H1 (cell line): ENCODE results near the gene TBCE. TPM values are rescaled to one million over a fixed set of nuclear protein-coding genes. Genes with fewer than 3 reads are reported as not detected.

Experiments
- CTCF ChIA-PET: fragments of 300-600 bp; sonication (Branson Sonifier 250); formaldehyde crosslinking; loops from one replicate; lab custom pipeline; 2021; ENCODE audit not compliant: partially characterized antibody; lab: Charles Lee
- POLR2A ChIA-PET: fragments of 300-600 bp; sonication (Branson Sonifier 250); formaldehyde crosslinking; loops from one replicate; lab custom pipeline; 2021; ENCODE audit warnings: inconsistent platforms; ENCODE audit not compliant: partially characterized antibody; lab: Charles Lee
- DNase-seq, 2 experiments: peaks; one replicate each; pipeline versions ENCODE4 v3.0.0 to v3.0.0-alpha.2; 2010 to 2022; ENCODE audit warnings: low spot score in 2 of 2, low read depth in 1 of 2, mixed read lengths in 1 of 2
- FAIRE-seq: peaks from 2 replicates; lab custom pipeline; 2011; peaks lifted over from hg19 to GRCh38; lab: Jason Lieb, UNC
- H2AFZ ChIP-seq: 2 replicates; pipeline ENCODE4 v1.8.1; 2012; ENCODE audit warnings: low read length, inconsistent platforms
- H2AK5ac ChIP-seq: 2 replicates; pipeline ENCODE4 v1.6.1; 2013; ENCODE audit warnings: low read depth, low read length
- H2BK120ac ChIP-seq: replicated peaks from 2 replicates; pipeline ENCODE3; 2013; ENCODE audit warnings: low read depth, low read length, inconsistent platforms
- H2BK12ac ChIP-seq: 2 replicates; pipeline ENCODE4 v1.6.1; 2013; ENCODE audit warnings: low read depth, low read length
- H2BK15ac ChIP-seq: 2 replicates; pipeline ENCODE4 v1.6.1; 2013; ENCODE audit warnings: low read length
- H2BK20ac ChIP-seq: 2 replicates; pipeline ENCODE4 v1.6.1; 2013; ENCODE audit warnings: low read length
- H2BK5ac ChIP-seq: 2 replicates; pipeline ENCODE4 v1.6.1; 2013; ENCODE audit warnings: low read depth, low read length
- H3K14ac ChIP-seq: 2 replicates; pipeline ENCODE4 v1.6.1; 2013; ENCODE audit warnings: inconsistent platforms; ENCODE audit not compliant: insufficient read length
- H3K18ac ChIP-seq: 2 replicates; pipeline ENCODE4 v1.6.1; 2013; ENCODE audit warnings: low read length; ENCODE audit errors: extremely low read depth
- H3K23ac ChIP-seq: 2 replicates; pipeline ENCODE4 v1.6.1; 2013; ENCODE audit warnings: inconsistent platforms; ENCODE audit not compliant: insufficient read length
- H3K23me2 ChIP-seq: 2 replicates; pipeline ENCODE4 v1.6.1; 2013; ENCODE audit warnings: low read depth, low read length
- H3K27ac ChIP-seq: 2 replicates; pipeline ENCODE4 v1.6.1; 2011; ENCODE audit warnings: low read depth, low read length, inconsistent platforms
- H3K27me3 ChIP-seq, 4 experiments: replicated peaks in 1 of 4; 1 replicate in 1 of 4; 2 replicates in 3 of 4; pipeline versions ENCODE4 v1.6.1 to v1.8.1; 2011 to 2013; ENCODE audit warnings: low read length in 3 of 4, mild to moderate bottlenecking in 3 of 4, inconsistent platforms in 2 of 4, mixed read lengths in 2 of 4, moderate library complexity in 1 of 4; ENCODE audit not compliant: control insufficient read depth in 3 of 4, insufficient read depth in 3 of 4; ENCODE audit errors: extremely low read depth in 1 of 4
- H3K36me3 ChIP-seq, 4 experiments: 2 replicates each; pipeline versions ENCODE4 v1.6.1 to v1.8.1; 2011 to 2013; ENCODE audit warnings: mild to moderate bottlenecking in 4 of 4, low read length in 3 of 4, moderate library complexity in 2 of 4, control low read depth in 1 of 4, inconsistent platforms in 1 of 4; ENCODE audit not compliant: insufficient read depth in 4 of 4, control insufficient read depth in 2 of 4
- H3K4ac ChIP-seq: replicated peaks from 2 replicates; pipeline ENCODE3; 2013; ENCODE audit warnings: low read length, low read depth, mixed read lengths, inconsistent platforms; ENCODE audit not compliant: insufficient read length
- H3K4me1 ChIP-seq, 4 experiments: replicated peaks in 1 of 4; 1 replicate in 1 of 4; 2 replicates in 3 of 4; pipeline versions ENCODE4 v1.6.1 to v1.8.1; 2011 to 2013; ENCODE audit warnings: low read length in 3 of 4, inconsistent platforms in 2 of 4, mixed read lengths in 1 of 4; ENCODE audit not compliant: insufficient read depth in 4 of 4, control insufficient read depth in 3 of 4
- H3K4me2 ChIP-seq, 2 experiments: 2 replicates each; pipeline versions ENCODE4 v1.6.1 to v1.8.1; 2011 to 2013; ENCODE audit warnings: low read depth in 2 of 2, low read length in 2 of 2, control low read depth in 1 of 2, inconsistent platforms in 1 of 2, mild to moderate bottlenecking in 1 of 2; ENCODE audit not compliant: insufficient read depth in 1 of 2
- H3K4me3 ChIP-seq, 4 experiments: fragments of 200-600, 300-600 bp in 1 of 4; sonication (generic), shearing (Covaris generic), sonication (Bioruptor Twin) in 1 of 4; 2 replicates each; pipeline versions ENCODE4 v1.5.1 to v1.8.1; 2011 to 2016; ENCODE audit warnings: low read length in 4 of 4, low read depth in 3 of 4, control low read depth in 2 of 4, inconsistent platforms in 2 of 4, mild to moderate bottlenecking in 2 of 4, mixed read lengths in 1 of 4, moderate library complexity in 1 of 4; ENCODE audit not compliant: insufficient read depth in 2 of 4; ENCODE audit errors: extremely low read depth in 1 of 4
- H3K56ac ChIP-seq: replicated peaks from 2 replicates; pipeline ENCODE3; 2013; ENCODE audit warnings: low read depth, mild to moderate bottlenecking, mixed read lengths, low read length, inconsistent platforms; ENCODE audit not compliant: insufficient read length
- H3K79me1 ChIP-seq: 2 replicates; pipeline ENCODE4 v1.6.1; 2013; ENCODE audit warnings: low read depth, low read length, control low read depth
- H3K79me2 ChIP-seq, 2 experiments: 2 replicates each; pipeline versions ENCODE4 v1.6.1 to v1.8.1; 2012 to 2013; ENCODE audit warnings: low read length in 2 of 2, mild to moderate bottlenecking in 2 of 2, inconsistent platforms in 1 of 2; ENCODE audit not compliant: insufficient read depth in 2 of 2, control insufficient read depth in 1 of 2
- H3K9ac ChIP-seq, 4 experiments: replicated peaks in 1 of 4; 1 replicate in 1 of 4; 2 replicates in 3 of 4; pipeline versions ENCODE4 v1.6.1 to v1.8.1; 2011 to 2013; ENCODE audit warnings: low read depth in 3 of 4, low read length in 3 of 4, control low read depth in 2 of 4, mild to moderate bottlenecking in 2 of 4, moderate library complexity in 2 of 4, inconsistent platforms in 1 of 4; ENCODE audit errors: extremely low read depth in 1 of 4
- H3K9me3 ChIP-seq, 2 experiments: 2 replicates each; pipeline versions ENCODE4 v1.6.1 to v1.8.1; 2012 to 2013; ENCODE audit warnings: mild to moderate bottlenecking in 2 of 2, moderate library complexity in 2 of 2, control low read depth in 1 of 2, inconsistent platforms in 1 of 2, low read depth in 1 of 2, low read length in 1 of 2, mixed read lengths in 1 of 2; ENCODE audit not compliant: insufficient read depth in 2 of 2
- H4K20me1 ChIP-seq, 2 experiments: replicated peaks in 1 of 2; 2 replicates each; pipeline versions ENCODE3 to v1.8.1; 2011 to 2013; ENCODE audit warnings: inconsistent platforms in 2 of 2, low read length in 2 of 2, mild to moderate bottlenecking in 1 of 2; ENCODE audit not compliant: insufficient read depth in 2 of 2, control insufficient read depth in 1 of 2
- H4K5ac ChIP-seq: 2 replicates; pipeline ENCODE4 v1.6.1; 2013; ENCODE audit warnings: low read length, low read depth, mixed read lengths, inconsistent platforms; ENCODE audit not compliant: insufficient read length
- H4K8ac ChIP-seq: 2 replicates; pipeline ENCODE4 v1.8.0; 2013; ENCODE audit warnings: mild to moderate bottlenecking, moderate library complexity, low read length, inconsistent platforms; ENCODE audit not compliant: insufficient read depth; ENCODE audit errors: extremely low read depth
- H4K91ac ChIP-seq: replicated peaks from 2 replicates; pipeline ENCODE3; 2013; ENCODE audit warnings: low read length, mixed read lengths, inconsistent platforms; ENCODE audit not compliant: insufficient read length
- CEBPB ChIP-seq: IDR thresholded peaks from 2 replicates; pipeline ENCODE4 v1.6.1; 2012; ENCODE audit warnings: low read depth, low read length
- CREB1 ChIP-seq: IDR thresholded peaks from 2 replicates; pipeline ENCODE4 v1.6.1; 2012; ENCODE audit warnings: inconsistent platforms
- GABPA ChIP-seq: IDR thresholded peaks from 2 replicates; pipeline ENCODE4 v1.6.1; 2011; ENCODE audit warnings: mild to moderate bottlenecking, low read length, moderate library complexity, borderline replicate concordance; ENCODE audit not compliant: insufficient read depth
- HDAC2 ChIP-seq, 2 experiments: fragments of 300-600 bp in 1 of 2; sonication (generic) in 1 of 2; IDR thresholded peaks; 2 replicates each; pipeline ENCODE4 v1.6.1; 2011 to 2012; ENCODE audit warnings: low read depth in 2 of 2, low read length in 2 of 2, mild to moderate bottlenecking in 2 of 2, moderate library complexity in 2 of 2, borderline replicate concordance in 1 of 2, inconsistent platforms in 1 of 2
- JUN ChIP-seq: IDR thresholded peaks from 2 replicates; pipeline ENCODE4 v1.6.1; 2011; ENCODE audit warnings: low read depth, mild to moderate bottlenecking, improper control_type of control experiment, low read length
- PHF8 ChIP-seq: fragments of 200-600 bp; sonication (generic); conservative IDR thresholded peaks from 2 replicates; pipeline ENCODE4 v1.7.1; 2012; ENCODE audit warnings: low read depth, mild to moderate bottlenecking, inconsistent platforms, low read length, moderate library complexity
- RAD21 ChIP-seq, 2 experiments: IDR thresholded peaks in 1 of 2; conservative IDR thresholded peaks in 1 of 2; 2 replicates each; pipeline ENCODE4 v1.6.1; 2011; ENCODE audit warnings: low read depth in 2 of 2, low read length in 2 of 2, improper control_type of control experiment in 1 of 2, inconsistent platforms in 1 of 2, mild to moderate bottlenecking in 1 of 2, moderate library complexity in 1 of 2
- RFX5 ChIP-seq: IDR thresholded peaks from 2 replicates; pipeline ENCODE4 v1.6.1; 2011; ENCODE audit warnings: low read depth, low read length, improper control_type of control experiment, borderline replicate concordance
- SAP30 ChIP-seq: fragments of 300-600 bp; sonication (generic); IDR thresholded peaks from 2 replicates; pipeline ENCODE4 v1.7.1; 2012; ENCODE audit warnings: low read length, moderate library complexity, mild to moderate bottlenecking, inconsistent platforms; ENCODE audit not compliant: insufficient read depth, insufficient replicate concordance
- SP4 ChIP-seq: IDR thresholded peaks from 2 replicates; pipeline ENCODE4 v1.6.1; 2012; ENCODE audit warnings: low read length, inconsistent platforms
- YY1 ChIP-seq: IDR thresholded peaks from 2 replicates; pipeline ENCODE4 v1.6.1; 2011; ENCODE audit warnings: low read depth, mild to moderate bottlenecking, low read length
- WGBS, 2 experiments: shearing (Covaris generic) in 1 of 2; methylation state at CpG; one replicate each; pipeline versions ENCODE4 v1.1.6 to v1.1.7; 2013 to 2015; ENCODE audit warnings: low lambda C conversion rate in 2 of 2, mixed read lengths in 2 of 2, inconsistent platforms in 1 of 2, low coverage in 1 of 2, missing lambda C conversion rate in 1 of 2; ENCODE audit not compliant: insufficient replicate concordance in 2 of 2, insufficient coverage in 1 of 2, insufficient read length in 1 of 2; ENCODE audit errors: extremely low coverage in 1 of 2, missing lambda C conversion rate in 1 of 2; 5-methylcytosine and 5-hydroxymethylcytosine counted together
- polyA plus RNA-seq, 7 experiments: library from polyadenylated mRNA; depleted of rRNA in 3 of 7; stranded (reverse) in 5 of 7; unstranded in 2 of 7; fragments of >200 nt in 5 of 7; fragments of 200-250 nt in 2 of 7; gene quantifications; 1 replicate in 5 of 7; 2 replicates in 1 of 7; 4 replicates in 1 of 7; pipeline versions ENCODE4 v1.2.1 to v1.2.3, GENCODE V29; 2011 to 2013; ENCODE audit warnings: missing spikeins in 2 of 7, mixed read lengths in 2 of 7
- total RNA-seq: library from RNA; stranded (reverse); fragmentation: NEBNext Ultra II Directional; extraction: Animal tissue kit (Norgen Biotek cat#: 25700); gene quantifications from 2 replicates; pipeline ENCODE4 v1.2.1, GENCODE V29; 2021
- TF ChIP-seq, protein P1 (sequence below): IDR thresholded peaks from 2 replicates; pipeline ENCODE4 v1.6.1; 2012; ENCODE audit warnings: low read length, inconsistent platforms

TBCE gene
- total and polyA plus RNA-seq, 2 of the 8 experiments (the other 6 are each of a cell fraction or from before 2014, with no cell fraction given), result 22.7 to 42.9 TPM

DNA sequence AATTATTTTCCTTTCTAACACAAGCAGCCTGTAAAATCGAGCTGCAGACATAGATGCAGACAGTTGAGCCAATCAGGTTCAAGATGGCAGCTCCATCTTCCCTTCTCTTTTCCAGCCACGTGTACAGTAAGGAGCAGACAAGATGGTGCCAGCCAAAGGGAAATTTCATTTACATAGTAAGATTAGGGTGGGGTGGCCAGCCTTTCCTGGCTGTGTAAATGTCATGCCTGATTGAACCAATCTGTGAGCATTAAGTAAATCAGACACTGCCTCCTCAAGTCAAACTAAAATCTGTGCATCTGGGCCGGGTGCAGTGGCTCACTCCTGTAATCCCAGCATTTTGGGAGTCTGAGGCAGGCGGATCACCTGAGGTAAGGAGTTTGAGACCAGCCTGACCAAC lies 60.2 kb downstream of the TBCE start:
- peaks cover 8% of the 10 kb centered on the region for H3K79me1 ChIP-seq
- H2AFZ ChIP-seq, result no peak overlapping the region
- H3K4me1 ChIP-seq, result no peaks in the 10 kb centered on the region
- no peak overlapping the region for H4K91ac ChIP-seq
- H3K27ac ChIP-seq, result no peak overlapping the region
- no peak for FAIRE-seq
- no peaks in the 10 kb centered on the region for H3K36me3 ChIP-seq
- H2BK5ac ChIP-seq, result no peak overlapping the region
- H3K27me3 ChIP-seq, result no peaks in the 10 kb centered on the region
- no peak overlapping the region for H3K9ac ChIP-seq
- no peak overlapping the region for H2AK5ac ChIP-seq
- H3K4ac ChIP-seq, result no peak overlapping the region
- no peaks in the 10 kb centered on the region for H3K23me2 ChIP-seq
- H3K9me3 ChIP-seq, result no peaks in the 10 kb centered on the region
- no peak overlapping the region for H2BK12ac ChIP-seq
- no peak for DNase-seq
- H3K56ac ChIP-seq, result no peak overlapping the region
- H3K14ac ChIP-seq, result no peak overlapping the region
- POLR2A ChIA-PET, result no interaction called here
- H3K79me2 ChIP-seq, result no peaks in the 10 kb centered on the region; a peak in 1 of 4 replicates
- H3K18ac ChIP-seq, result no peak overlapping the region
- no peak overlapping the region for H3K4me2 ChIP-seq
- no peak overlapping the region for H3K23ac ChIP-seq
- no peak overlapping the region for H2BK15ac ChIP-seq
- no peak overlapping the region for H2BK120ac ChIP-seq
- CTCF ChIA-PET, result interaction anchor here (1.0 to 6.5 kb wide), 4 partner anchors 9 to 328 kb away, joined by 3 to 47 read pairs (median 4); no protein-coding TSS in a partner anchor
- H3K4me3 ChIP-seq, result no peak overlapping the region
- H4K20me1 ChIP-seq, result no peaks in the 10 kb centered on the region
- 84% methylated on average over 4 of the region's 4 CpGs; no CpG with 5 or more reads in 1 of the 2 experiments for WGBS, 2 experiments
- H4K8ac ChIP-seq, result no peak overlapping the region
- no peak overlapping the region for H2BK20ac ChIP-seq
- H4K5ac ChIP-seq, result no peak overlapping the region
- TF ChIP-seq HDAC2 (IDR thresholded peaks at IDR 0.05; ENCODE audit: borderline replicate concordance in 1 of 2, low read depth in 2 of 2, low read length in 2 of 2), result no peak
- no peak for TF ChIP-seq SP4
- TF ChIP-seq RAD21 (IDR thresholded peaks at IDR 0.05 in 1 of 2, conservative IDR thresholded peaks at IDR 0.05 in 1 of 2; ENCODE audit: low read depth in 2 of 2, low read length in 2 of 2), result no peak
- no peak for TF ChIP-seq CREB1
- no peak for TF ChIP-seq CEBPB
- TF ChIP-seq, protein P1, sequence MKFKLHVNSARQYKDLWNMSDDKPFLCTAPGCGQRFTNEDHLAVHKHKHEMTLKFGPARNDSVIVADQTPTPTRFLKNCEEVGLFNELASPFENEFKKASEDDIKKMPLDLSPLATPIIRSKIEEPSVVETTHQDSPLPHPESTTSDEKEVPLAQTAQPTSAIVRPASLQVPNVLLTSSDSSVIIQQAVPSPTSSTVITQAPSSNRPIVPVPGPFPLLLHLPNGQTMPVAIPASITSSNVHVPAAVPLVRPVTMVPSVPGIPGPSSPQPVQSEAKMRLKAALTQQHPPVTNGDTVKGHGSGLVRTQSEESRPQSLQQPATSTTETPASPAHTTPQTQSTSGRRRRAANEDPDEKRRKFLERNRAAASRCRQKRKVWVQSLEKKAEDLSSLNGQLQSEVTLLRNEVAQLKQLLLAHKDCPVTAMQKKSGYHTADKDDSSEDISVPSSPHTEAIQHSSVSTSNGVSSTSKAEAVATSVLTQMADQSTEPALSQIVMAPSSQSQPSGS, result no peak
- no peak for TF ChIP-seq PHF8
- no peak for TF ChIP-seq JUN
- TF ChIP-seq GABPA, result no peak
- TF ChIP-seq YY1, result no peak
- no peak for TF ChIP-seq SAP30
- TF ChIP-seq RFX5, result no peak
